Bronchial epithelial cell (primary cell): Measurements from ENCODE around the gene CAMTA1. TPM values are rescaled to one million over a fixed set of nuclear protein-coding genes. Genes with fewer than 3 reads are reported as not detected.

Experiments
- DNase-seq: peaks from one replicate; pipeline ENCODE4 v3.0.0-alpha.2; 2010; ENCODE audit warnings: low read depth
- FAIRE-seq: peaks from 2 replicates; lab custom pipeline; 2011; peaks lifted over from hg19 to GRCh38; lab: Jason Lieb, UNC
- H3K27me3 ChIP-seq: 2 replicates; pipeline ENCODE4 v1.5.1; 2011; ENCODE audit warnings: low read length; ENCODE audit not compliant: control insufficient read depth, insufficient read depth
- H3K36me3 ChIP-seq: 2 replicates; pipeline ENCODE4 v1.5.1; 2011; ENCODE audit warnings: low read length; ENCODE audit not compliant: control insufficient read depth, insufficient read depth
- H3K4me3 ChIP-seq: 2 replicates; pipeline ENCODE4 v1.5.1; 2011; ENCODE audit warnings: mild to moderate bottlenecking, low read depth, low read length, control low read depth
- total RNA-seq: library from RNA; depleted of rRNA; stranded (reverse); fragments of >200 nt; gene quantifications from 2 replicates; pipeline ENCODE4 v1.2.1, GENCODE V29; 2014
- TF ChIP-seq, protein P1 (sequence below): IDR thresholded peaks from 2 replicates; pipeline ENCODE4 v1.5.1; 2011; ENCODE audit warnings: mild to moderate bottlenecking, moderate library complexity, low read length, control low read depth, inconsistent platforms; ENCODE audit not compliant: insufficient read depth, severe bottlenecking

The CAMTA1 gene
- total RNA-seq, 1 donor from 2014 or later: 68.2 TPM

GRCh38 chr1:7236844-7237515, 451.7 kb downstream of the CAMTA1 start:
- FAIRE-seq: no peak
- no peak for DNase-seq
- Histone ChIP-seq H3K27me3 (no peaks in the 10 kb centered on the region), H3K36me3 (no peaks in the 10 kb centered on the region), H3K4me3 (no peak overlapping the region)
- TF ChIP-seq, protein P1, sequence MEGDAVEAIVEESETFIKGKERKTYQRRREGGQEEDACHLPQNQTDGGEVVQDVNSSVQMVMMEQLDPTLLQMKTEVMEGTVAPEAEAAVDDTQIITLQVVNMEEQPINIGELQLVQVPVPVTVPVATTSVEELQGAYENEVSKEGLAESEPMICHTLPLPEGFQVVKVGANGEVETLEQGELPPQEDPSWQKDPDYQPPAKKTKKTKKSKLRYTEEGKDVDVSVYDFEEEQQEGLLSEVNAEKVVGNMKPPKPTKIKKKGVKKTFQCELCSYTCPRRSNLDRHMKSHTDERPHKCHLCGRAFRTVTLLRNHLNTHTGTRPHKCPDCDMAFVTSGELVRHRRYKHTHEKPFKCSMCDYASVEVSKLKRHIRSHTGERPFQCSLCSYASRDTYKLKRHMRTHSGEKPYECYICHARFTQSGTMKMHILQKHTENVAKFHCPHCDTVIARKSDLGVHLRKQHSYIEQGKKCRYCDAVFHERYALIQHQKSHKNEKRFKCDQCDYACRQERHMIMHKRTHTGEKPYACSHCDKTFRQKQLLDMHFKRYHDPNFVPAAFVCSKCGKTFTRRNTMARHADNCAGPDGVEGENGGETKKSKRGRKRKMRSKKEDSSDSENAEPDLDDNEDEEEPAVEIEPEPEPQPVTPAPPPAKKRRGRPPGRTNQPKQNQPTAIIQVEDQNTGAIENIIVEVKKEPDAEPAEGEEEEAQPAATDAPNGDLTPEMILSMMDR: no peak

DNA sequence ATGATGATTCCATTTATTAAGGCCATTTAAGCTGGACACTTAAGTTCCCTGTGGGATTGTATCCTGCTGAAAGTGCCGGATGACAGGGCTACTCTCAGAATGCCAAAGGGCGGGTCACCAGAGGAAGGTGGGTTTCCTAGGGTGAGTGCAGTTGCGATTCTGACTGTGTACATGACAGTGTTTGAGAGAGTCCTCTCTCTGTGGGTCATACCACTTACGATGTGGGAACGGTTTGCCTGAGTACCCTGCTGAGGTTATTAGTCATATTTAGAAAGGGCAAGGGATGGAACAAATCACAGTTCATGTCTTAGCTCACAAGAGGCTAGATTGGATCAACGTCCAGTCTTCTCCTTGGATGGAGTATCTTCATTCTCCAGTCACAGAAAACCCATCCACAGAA, 461.9 kb downstream of the CAMTA1 start:
- FAIRE-seq: peak; percentile 58
- TF ChIP-seq, protein P1: no peak
- Histone ChIP-seq H3K4me3 (no peak overlapping the region), H3K36me3 (no peaks in the 10 kb centered on the region), H3K27me3 (peaks cover 3% of the 10 kb centered on the region)
- DNase-seq: no peak

GRCh38 chr1:7247791-7248548, 462.7 kb downstream of the CAMTA1 start:
- peaks cover 3% of the 10 kb centered on the region for H3K27me3 ChIP-seq
- TF ChIP-seq, protein P1: no peak
- no peak for DNase-seq

GRCh38 chr1:7248549-7249199, 463.4 kb downstream of the CAMTA1 start:
- H3K4me3 ChIP-seq: no peak overlapping the region
- TF ChIP-seq, protein P1: no peak
- no peak for FAIRE-seq
- DNase-seq: no peak
- no peaks in the 10 kb centered on the region for H3K36me3 ChIP-seq
- H3K27me3 ChIP-seq: peaks cover 3% of the 10 kb centered on the region

More at GRCh38 chr1:7247791-7248548, 462.7 kb downstream of the CAMTA1 start:
- FAIRE-seq: no peak
- Histone ChIP-seq H3K4me3 (no peak overlapping the region), H3K36me3 (no peaks in the 10 kb centered on the region)

- no peaks in the 10 kb centered on the region for H3K36me3 ChIP-seq
- TF ChIP-seq, protein P1: no peak
- H3K27me3 ChIP-seq: peaks cover 3% of the 10 kb centered on the region
- no peak for DNase-seq
- no peak overlapping the region for H3K4me3 ChIP-seq
- FAIRE-seq: no peak
Measured at GRCh38 chr1:7249516-7249915, 464.3 kb downstream of the CAMTA1 start.
